Bronchial epithelial cell (primary cell): ENCODE results near the gene PINK1. TPM values are rescaled to one million over a fixed set of nuclear protein-coding genes. Genes with fewer than 3 reads are reported as not detected.

Experiments used
- DNase-seq: peaks from one replicate; pipeline ENCODE4 v3.0.0-alpha.2; 2010; ENCODE audit warnings: low read depth
- FAIRE-seq: peaks from 2 replicates; lab custom pipeline; 2011; peaks lifted over from hg19 to GRCh38; lab: Jason Lieb, UNC
- H3K27me3 ChIP-seq: 2 replicates; pipeline ENCODE4 v1.5.1; 2011; ENCODE audit warnings: low read length; ENCODE audit not compliant: control insufficient read depth, insufficient read depth
- H3K36me3 ChIP-seq: 2 replicates; pipeline ENCODE4 v1.5.1; 2011; ENCODE audit warnings: low read length; ENCODE audit not compliant: control insufficient read depth, insufficient read depth
- H3K4me3 ChIP-seq: 2 replicates; pipeline ENCODE4 v1.5.1; 2011; ENCODE audit warnings: mild to moderate bottlenecking, low read depth, low read length, control low read depth
- total RNA-seq: library from RNA; depleted of rRNA; stranded (reverse); fragments of >200 nt; gene quantifications from 2 replicates; pipeline ENCODE4 v1.2.1, GENCODE V29; 2014
- TF ChIP-seq, protein P1 (sequence below): IDR thresholded peaks from 2 replicates; pipeline ENCODE4 v1.5.1; 2011; ENCODE audit warnings: mild to moderate bottlenecking, moderate library complexity, low read length, control low read depth, inconsistent platforms; ENCODE audit not compliant: insufficient read depth, severe bottlenecking

The PINK1 gene
- total RNA-seq, 1 donor from 2014 or later, result 61.1 TPM

- peak; percentile 32 for FAIRE-seq
Observed at GRCh38 chr1:20640183-20640597, 6.9 kb downstream of the PINK1 start.

DNA sequence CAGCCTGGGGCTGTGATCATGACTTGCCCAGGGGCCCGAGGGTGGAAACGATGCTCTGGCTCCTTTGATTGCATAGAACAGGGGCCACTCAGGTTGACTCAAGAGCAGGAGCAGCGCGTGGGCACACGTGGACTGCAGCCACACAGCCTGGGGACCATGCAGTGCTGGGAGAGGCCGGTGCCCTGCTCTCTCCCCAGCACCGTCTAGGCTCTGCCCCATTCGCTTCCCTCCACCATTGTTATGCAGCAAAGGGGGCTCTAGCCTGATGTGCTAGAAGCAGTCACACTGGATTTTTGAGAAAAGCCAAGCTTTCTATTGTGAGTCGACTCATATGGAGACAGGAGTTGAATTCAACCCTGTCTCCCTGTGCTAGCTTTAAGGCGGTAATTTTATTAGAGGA lies 8.7 kb downstream of the PINK1 start:
- peaks cover 16% of the 10 kb centered on the region for H3K36me3 ChIP-seq
- no peak for FAIRE-seq
- TF ChIP-seq, protein P1, sequence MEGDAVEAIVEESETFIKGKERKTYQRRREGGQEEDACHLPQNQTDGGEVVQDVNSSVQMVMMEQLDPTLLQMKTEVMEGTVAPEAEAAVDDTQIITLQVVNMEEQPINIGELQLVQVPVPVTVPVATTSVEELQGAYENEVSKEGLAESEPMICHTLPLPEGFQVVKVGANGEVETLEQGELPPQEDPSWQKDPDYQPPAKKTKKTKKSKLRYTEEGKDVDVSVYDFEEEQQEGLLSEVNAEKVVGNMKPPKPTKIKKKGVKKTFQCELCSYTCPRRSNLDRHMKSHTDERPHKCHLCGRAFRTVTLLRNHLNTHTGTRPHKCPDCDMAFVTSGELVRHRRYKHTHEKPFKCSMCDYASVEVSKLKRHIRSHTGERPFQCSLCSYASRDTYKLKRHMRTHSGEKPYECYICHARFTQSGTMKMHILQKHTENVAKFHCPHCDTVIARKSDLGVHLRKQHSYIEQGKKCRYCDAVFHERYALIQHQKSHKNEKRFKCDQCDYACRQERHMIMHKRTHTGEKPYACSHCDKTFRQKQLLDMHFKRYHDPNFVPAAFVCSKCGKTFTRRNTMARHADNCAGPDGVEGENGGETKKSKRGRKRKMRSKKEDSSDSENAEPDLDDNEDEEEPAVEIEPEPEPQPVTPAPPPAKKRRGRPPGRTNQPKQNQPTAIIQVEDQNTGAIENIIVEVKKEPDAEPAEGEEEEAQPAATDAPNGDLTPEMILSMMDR, result no peak

More at GRCh38 chr1:20640183-20640597, 6.9 kb downstream of the PINK1 start:
- TF ChIP-seq, protein P1, result peak; percentile 74
- peak; percentile 51 for DNase-seq
- Histone ChIP-seq H3K4me3 (no peak overlapping the region), H3K36me3 (peaks cover 14% of the 10 kb centered on the region), H3K27me3 (no peaks in the 10 kb centered on the region)

DNA sequence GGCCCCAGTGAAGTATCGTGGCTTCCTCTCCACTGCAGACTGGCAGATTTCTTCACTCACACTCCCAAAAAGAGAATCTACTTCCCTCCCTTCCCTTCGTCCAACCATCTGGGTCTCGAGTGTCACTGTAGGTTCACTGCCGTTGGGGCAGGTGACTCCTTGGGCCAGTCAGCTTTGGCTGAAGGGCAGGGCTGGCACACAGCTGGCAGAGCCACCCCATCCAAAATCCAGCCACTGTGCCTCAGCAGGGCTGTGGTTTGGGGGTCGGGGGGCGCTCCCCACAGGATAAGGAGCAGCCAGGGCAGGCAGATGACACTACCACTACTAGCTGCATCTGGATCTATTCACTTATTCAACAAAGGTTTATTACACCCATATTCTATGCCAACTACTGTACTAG lies 9.8 kb downstream of the PINK1 start:
- H3K27me3 ChIP-seq, result no peaks in the 10 kb centered on the region
- FAIRE-seq (no peak), DNase-seq (no peak)
- TF ChIP-seq, protein P1, result no peak
- H3K4me3 ChIP-seq, result no peak overlapping the region
- peaks cover 13% of the 10 kb centered on the region for H3K36me3 ChIP-seq

More for the DNA sequence above, 8.7 kb downstream of the PINK1 start:
- no peak for DNase-seq
- Histone ChIP-seq H3K4me3 (no peak overlapping the region), H3K27me3 (no peaks in the 10 kb centered on the region)

GRCh38 chr1:20644416-20644815 lies 11.2 kb downstream of the PINK1 start:
- H3K36me3 ChIP-seq, result peaks cover 18% of the 10 kb centered on the region
- H3K27me3 ChIP-seq, result no peaks in the 10 kb centered on the region
- DNase-seq, result no peak
- no peak for FAIRE-seq
- H3K4me3 ChIP-seq, result no peak overlapping the region
- TF ChIP-seq, protein P1, result no peak

GRCh38 chr1:20645414-20645813 lies 12.2 kb downstream of the PINK1 start:
- no peak for DNase-seq
- TF ChIP-seq, protein P1, result no peak
- Histone ChIP-seq H3K4me3 (no peak overlapping the region), H3K27me3 (no peaks in the 10 kb centered on the region), H3K36me3 (peaks cover 20% of the 10 kb centered on the region)
- no peak for FAIRE-seq

GRCh38 chr1:20648438-20648837 lies 15.2 kb downstream of the PINK1 start:
- FAIRE-seq (no peak), DNase-seq (no peak)
- H3K36me3 ChIP-seq, result peaks cover 26% of the 10 kb centered on the region
- no peak overlapping the region for H3K4me3 ChIP-seq
- H3K27me3 ChIP-seq, result no peaks in the 10 kb centered on the region
- TF ChIP-seq, protein P1, result no peak
